K562 (cell line): ENCODE results near the gene MCCC1. TPM values are rescaled to one million over a fixed set of nuclear protein-coding genes. Genes with fewer than 3 reads are reported as not detected.

Source experiments
- FOXJ3 ChIP-seq: sonication (generic); formaldehyde crosslinking; IDR thresholded peaks from 2 replicates; pipeline ENCODE4 v1.4.0; 2020; ENCODE audit warnings: mild to moderate bottlenecking, missing genetic modification reagents
- HNRNPUL1 ChIP-seq: fragments of 200-400 bp; formaldehyde crosslinking; IDR thresholded peaks from 2 replicates; pipeline ENCODE4 v1.6.1; 2017; ENCODE audit warnings: low read length
- PKNOX1 ChIP-seq: fragments of 450-650 bp; IDR thresholded peaks from 2 replicates; pipeline ENCODE4 v1.6.1; 2016
- POLR2G ChIP-seq: fragments of 200-400 bp; formaldehyde crosslinking; IDR thresholded peaks from 2 replicates; pipeline ENCODE4 v1.6.1; 2017; ENCODE audit warnings: low read depth, mild to moderate bottlenecking, antibody characterized with exemption, low read length, moderate library complexity
- RAD51 ChIP-seq: fragments of 450-650 bp; IDR thresholded peaks from 2 replicates; pipeline ENCODE4 v1.7.1; 2016; ENCODE audit warnings: low read depth, mild to moderate bottlenecking, borderline replicate concordance
- RBFOX2 ChIP-seq: fragments of 200-400 bp; formaldehyde crosslinking; IDR thresholded peaks from 2 replicates; pipeline ENCODE4 v1.6.1; 2017; ENCODE audit warnings: low read depth, mild to moderate bottlenecking, low read length, moderate library complexity
- RNF219 ChIP-seq: fragments of 250-450 bp; sonication (Bioruptor Pico); IDR thresholded peaks from 2 replicates; pipeline ENCODE4 v1.5.0; 2022; ENCODE audit warnings: mild to moderate bottlenecking
- SMAD2 ChIP-seq: fragments of 150-350 bp; IDR thresholded peaks from 2 replicates; pipeline ENCODE4 v1.6.1; 2014; ENCODE audit warnings: low read depth, mild to moderate bottlenecking, low read length
- TBL1XR1 ChIP-seq, 2 experiments: IDR thresholded peaks; 2 replicates each; pipeline ENCODE4 v1.6.1; 2012; ENCODE audit warnings: improper control_type of control experiment in 2 of 2, low read length in 2 of 2, mild to moderate bottlenecking in 1 of 2
- YY1 ChIP-seq, 3 experiments: IDR thresholded peaks; 2 replicates each; pipeline ENCODE4 v1.6.1; 2011; ENCODE audit warnings: low read length in 2 of 3, mild to moderate bottlenecking in 2 of 3, moderate library complexity in 2 of 3, borderline replicate concordance in 1 of 3, control low read depth in 1 of 3, low read depth in 1 of 3; ENCODE audit not compliant: insufficient read depth in 3 of 3, insufficient replicate concordance in 2 of 3, control insufficient read depth in 1 of 3, insufficient read length in 1 of 3; ENCODE audit errors: extremely low read depth in 1 of 3
- ZNF398 ChIP-seq: fragments of 250-450 bp; sonication (Bioruptor Pico); IDR thresholded peaks from 2 replicates; pipeline ENCODE4 v1.8.0; 2021; ENCODE audit warnings: moderate library complexity, mild to moderate bottlenecking, inconsistent platforms
- ZNF407 ChIP-seq: fragments of 450-650 bp; IDR thresholded peaks from 2 replicates; pipeline ENCODE4 v1.6.1; 2016; ENCODE audit warnings: low read depth
- polyA plus RNA-seq, 8 experiments: library from polyadenylated mRNA; depleted of rRNA in 4 of 8; stranded (reverse) in 5 of 8; unstranded in 3 of 8; fragments of >200 nt; fragmentation: Nextera tagmentation in 2 of 8; fragmentation: Illumina TruSeq in 1 of 8; extraction: Ambion mirVana in 2 of 8; extraction: Trizol in 1 of 8; gene quantifications; 2 replicates each; pipeline versions ENCODE4 v1.2.1 to v1.2.3, GENCODE V29; 2011 to 2014; ENCODE audit warnings: inconsistent platforms in 1 of 8, missing spikeins in 1 of 8
- total RNA-seq, 7 experiments: library from RNA; depleted of rRNA in 6 of 7; stranded (reverse); fragments of >200 nt in 6 of 7; fragmentation: Illumina TruSeq in 2 of 7; extraction: Trizol in 2 of 7; gene quantifications; 2 replicates each; pipeline versions ENCODE4 v1.2.1 to v1.2.3, GENCODE V29; 2011 to 2021; ENCODE audit warnings: low replicate concordance in 1 of 7

MCCC1 gene
- total and polyA plus RNA-seq, 9 of the 15 experiments (the other 6 are each of a cell fraction or from before 2014, with no cell fraction given): 13.7 to 26.9 (median 23.0) TPM

- TF ChIP-seq POLR2G (peak; percentile 94), RNF219 (CRISPR knock-in tag) (no peak), RBFOX2 (peak; percentile 93), YY1 (IDR thresholded peaks at IDR 0.05; ENCODE audit: borderline replicate concordance in 1 of 3, control insufficient read depth in 1 of 3, extremely low read depth in 1 of 3, insufficient read depth in 3 of 3, insufficient read length in 1 of 3, insufficient replicate concordance in 2 of 3, low read depth in 1 of 3, low read length in 2 of 3) (peak in 2 of 3 experiments; percentile 76), RAD51 (peak; percentile 96), ZNF398 (CRISPR knock-in tag) (no peak), TBL1XR1 (IDR thresholded peaks at IDR 0.05; ENCODE audit: low read length in 2 of 2) (0 out of 4 replicates have a peak, but pooled peaks of 1 of the 2 experiments have one; percentile 13), ZNF407 (peak; percentile 97), HNRNPUL1 (no peak), SMAD2 (no peak), FOXJ3 (no peak), PKNOX1 (peak; percentile 62; the same call in 1 of the 2 replicates)
Observed at GRCh38 chr3:183099026-183099837, at the start of gene MCCC1 (continued).
